HG02938 (cell line): ENCODE data around the gene OTUD7B.
A peak's percentile ranks its signal among the peaks of the same experiment; 100 is the strongest.

Experiments used
- ATAC-seq: cut with Tn5 transposase; IDR thresholded peaks from one replicate; pipeline ENCODE4 v1.9.1; 2021; ENCODE audit warnings: mild to moderate bottlenecking, moderate library complexity; ENCODE audit not compliant: unreplicated experiment

OTUD7B gene

DNA sequence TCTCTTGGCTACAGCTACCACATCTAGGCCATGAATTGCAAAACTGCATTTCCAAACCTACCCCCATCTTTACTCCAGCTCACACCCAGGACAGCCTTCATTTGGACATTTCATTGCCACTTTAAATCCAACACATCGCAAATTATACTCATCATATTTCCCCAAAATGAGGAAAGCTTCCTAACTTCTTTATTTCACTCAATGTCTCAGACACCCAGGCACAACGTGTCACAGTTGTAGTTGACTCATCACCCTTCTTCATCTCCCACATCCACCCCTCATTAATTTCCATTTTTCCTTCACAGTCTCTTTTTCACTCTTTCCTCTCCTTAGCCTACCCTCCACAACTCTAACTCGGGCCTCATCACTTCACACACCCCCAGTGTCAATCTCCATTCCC lies 6.7 kb downstream of the OTUD7B start:
- no peak for ATAC-seq

DNA sequence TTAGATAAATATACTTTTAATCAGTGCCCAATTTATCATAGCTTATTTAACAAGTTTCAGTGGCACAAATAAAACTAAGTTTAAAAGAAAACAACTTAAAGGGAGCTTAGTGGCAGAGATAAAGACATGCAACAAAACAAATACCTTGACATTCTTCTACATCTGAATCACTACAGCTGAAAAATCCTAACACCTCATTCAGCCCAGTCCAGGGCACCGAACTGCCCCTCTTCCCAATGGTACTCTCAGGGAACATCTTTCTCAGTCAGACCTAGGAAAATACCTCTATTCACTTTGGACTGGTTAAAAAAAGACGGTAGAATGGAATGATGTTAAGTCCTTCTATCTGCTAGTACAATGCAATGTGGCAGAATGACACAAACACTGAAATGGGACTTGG lies 8.3 kb downstream of the OTUD7B start:
- no peak for ATAC-seq

DNA sequence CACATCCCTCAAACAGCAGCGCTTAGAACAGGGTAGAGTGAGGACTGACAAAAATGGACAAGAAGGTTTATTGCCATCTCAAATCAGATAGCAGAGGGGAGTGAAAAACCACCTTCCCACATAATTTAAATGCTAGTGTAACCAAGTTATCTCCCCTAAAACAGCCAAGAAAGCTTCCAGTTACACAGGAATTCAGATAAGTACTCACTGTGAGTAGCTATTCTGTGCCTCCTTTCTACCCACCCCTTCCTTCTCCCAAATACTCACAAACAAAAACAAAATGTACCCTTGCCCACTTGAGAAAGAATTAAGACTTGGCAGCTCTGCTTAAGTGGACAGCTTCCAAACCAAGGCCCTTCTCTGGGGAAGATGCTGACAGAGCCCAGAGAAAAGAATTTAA lies 9.1 kb downstream of the OTUD7B start:
- no peak for ATAC-seq

DNA sequence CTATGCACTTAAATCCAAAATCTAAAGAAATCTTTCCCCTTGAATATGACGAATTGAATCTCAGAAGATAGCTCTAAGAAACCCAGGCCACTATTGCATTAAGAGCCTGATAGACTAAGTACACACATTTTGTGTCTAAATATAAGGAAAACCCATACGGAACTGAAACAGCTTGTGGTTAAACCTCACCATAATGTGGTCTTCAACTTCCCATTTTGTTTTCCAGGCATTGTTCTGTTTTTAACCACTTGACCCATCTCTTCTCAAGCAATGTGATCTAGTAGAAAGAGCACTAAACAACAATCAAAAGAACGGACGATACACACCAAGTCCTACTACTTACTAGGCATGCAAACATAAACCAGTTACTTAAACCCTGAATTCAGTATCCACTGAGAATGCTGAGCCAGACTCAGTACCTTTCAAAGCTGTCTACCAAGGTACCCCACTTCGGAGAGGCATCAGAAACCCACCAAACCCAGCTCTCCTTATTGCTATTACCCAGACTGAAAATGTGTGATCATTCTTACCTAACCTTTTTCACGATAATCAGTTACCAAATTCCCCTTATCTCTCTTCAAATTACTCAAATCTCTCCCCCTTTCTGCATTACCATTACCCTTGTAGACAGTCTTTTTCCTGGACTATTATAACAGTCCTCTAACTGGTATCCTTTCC lies 12.8 kb downstream of the OTUD7B start:
- ATAC-seq: peak; percentile 69

DNA sequence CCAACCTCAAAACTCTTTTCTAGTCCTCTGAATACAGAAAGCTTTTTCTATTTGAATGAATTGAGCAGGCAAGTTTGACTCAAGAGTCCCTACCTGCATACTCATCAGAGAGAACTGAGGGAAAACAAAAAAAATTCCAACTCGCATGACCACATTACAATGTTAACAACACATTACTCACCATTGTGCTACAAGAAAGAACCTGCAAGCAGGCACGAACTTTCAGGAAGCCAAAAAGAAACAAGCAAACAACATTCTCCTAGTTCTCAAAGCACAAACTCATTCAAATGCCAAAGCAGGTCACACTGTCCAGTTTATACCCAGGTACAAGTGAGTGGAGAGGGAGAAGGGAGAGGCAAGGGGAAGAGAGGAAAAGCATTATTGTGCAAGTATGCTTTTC lies 14.6 kb downstream of the OTUD7B start:
- no peak for ATAC-seq

DNA sequence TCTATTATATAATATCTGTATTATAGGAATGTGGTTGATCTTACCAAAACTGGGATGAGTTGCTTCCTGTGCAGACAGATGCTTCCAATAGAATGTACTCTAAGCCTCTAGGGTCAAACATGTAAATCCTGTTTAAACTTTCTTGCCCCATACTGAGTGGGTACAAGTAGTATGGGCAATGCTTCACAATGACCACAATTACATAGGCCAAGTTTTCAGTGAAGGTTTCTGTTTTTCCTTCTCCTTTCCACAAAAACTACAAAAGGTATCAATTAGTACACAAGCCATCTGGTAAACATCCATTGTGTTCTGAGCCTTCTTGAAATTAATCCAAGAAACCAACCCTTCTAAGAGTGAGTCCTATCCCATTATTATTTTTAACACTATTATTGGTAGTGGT lies 16.8 kb downstream of the OTUD7B start:
- ATAC-seq: no peak

DNA sequence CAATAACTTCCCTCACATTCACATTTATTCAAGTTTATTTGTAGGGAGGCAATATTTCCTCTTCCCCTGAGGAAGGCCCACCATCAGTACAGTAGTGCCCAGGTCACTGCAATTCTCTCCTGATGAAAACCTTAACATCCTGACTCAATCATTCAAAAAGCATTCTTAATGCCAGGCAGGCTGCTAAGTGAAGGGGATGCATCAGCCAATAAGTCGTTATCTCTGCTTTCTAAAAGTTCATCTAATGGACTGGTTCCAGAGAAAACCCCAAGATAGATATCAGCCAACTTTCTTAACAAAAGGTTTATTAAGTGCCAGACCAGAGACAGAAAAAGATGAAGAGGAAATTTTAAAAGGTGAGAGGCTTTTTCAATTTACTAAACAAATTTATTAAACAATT lies 17.3 kb downstream of the OTUD7B start:
- no peak for ATAC-seq

DNA sequence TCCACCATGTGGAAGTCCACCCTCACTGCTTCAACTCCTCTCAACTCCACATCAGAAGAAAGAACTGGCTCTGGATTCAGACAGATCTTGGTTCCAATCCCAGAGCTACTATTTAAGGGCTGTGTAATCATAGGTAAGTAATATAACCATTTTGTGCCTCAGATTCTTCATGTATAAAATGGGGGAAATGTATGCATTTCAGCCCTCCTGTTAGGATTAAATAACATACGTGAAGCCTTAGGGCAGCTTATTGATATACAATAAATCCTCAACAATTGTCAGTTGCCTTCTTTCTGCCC lies 23.3 kb downstream of the OTUD7B start:
- no peak for ATAC-seq

DNA sequence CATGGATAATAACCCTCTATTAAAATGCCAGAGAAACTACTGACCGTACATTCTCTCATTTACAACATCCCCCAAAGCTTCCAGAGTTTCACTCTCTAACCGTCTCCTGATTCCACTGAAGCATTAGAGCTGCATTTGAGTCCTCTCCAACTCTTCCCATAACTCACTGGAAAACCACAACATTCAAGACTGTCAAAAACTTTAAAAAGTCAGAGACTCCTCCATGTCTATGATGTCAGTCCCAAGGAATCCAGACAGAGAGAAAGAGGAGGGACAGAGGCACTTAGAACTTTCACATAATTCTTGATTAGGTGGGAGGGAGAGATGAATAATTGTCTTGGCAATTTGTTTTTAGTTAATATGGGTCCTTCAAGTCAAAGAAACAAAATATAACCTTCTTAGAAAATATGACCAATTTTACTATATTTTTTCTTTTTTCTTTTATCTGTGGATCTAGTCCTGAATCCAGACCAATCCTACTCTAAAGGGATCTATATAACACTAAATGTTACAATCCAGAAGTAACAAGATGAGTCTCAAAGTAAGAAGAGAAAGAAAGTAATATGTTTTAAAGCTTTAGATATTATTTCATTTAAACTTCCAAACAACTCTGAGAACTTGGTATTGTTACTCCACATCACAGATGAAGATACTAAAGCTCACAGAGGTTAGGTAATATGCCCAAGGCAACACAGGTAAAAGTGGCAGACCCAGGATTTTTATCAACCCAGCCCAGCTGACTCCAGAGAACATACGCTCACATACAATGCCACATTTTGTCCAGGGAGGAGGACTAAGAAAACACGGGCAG lies 23.8 kb downstream of the OTUD7B start:
- no peak for ATAC-seq

DNA sequence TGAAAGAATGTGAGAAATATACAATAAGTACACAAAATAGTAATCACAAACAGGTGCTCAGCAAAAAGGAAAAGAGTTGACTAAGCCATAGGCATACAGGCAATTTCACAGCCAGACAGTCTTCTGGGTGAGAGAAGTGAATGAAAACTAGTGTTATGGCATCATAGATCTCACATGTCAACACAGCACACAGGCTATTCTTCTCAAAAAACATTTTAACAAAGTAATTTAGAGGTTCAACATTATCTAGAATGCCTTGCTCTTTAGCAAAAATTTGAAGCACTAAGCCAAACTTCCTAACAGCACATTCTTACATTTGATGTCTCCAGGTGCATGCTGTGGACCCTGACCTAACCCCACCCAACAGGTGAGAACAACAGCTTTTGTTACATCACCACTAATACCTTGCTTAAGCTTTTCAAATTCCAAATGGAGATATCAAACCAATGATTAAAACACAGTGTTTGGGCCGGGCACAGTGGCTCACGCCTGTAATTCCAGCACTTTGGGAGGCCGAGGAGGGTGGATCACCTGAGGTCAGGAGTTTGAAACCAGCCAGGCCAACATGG lies 30.5 kb downstream of the OTUD7B start:
- ATAC-seq: no peak

DNA sequence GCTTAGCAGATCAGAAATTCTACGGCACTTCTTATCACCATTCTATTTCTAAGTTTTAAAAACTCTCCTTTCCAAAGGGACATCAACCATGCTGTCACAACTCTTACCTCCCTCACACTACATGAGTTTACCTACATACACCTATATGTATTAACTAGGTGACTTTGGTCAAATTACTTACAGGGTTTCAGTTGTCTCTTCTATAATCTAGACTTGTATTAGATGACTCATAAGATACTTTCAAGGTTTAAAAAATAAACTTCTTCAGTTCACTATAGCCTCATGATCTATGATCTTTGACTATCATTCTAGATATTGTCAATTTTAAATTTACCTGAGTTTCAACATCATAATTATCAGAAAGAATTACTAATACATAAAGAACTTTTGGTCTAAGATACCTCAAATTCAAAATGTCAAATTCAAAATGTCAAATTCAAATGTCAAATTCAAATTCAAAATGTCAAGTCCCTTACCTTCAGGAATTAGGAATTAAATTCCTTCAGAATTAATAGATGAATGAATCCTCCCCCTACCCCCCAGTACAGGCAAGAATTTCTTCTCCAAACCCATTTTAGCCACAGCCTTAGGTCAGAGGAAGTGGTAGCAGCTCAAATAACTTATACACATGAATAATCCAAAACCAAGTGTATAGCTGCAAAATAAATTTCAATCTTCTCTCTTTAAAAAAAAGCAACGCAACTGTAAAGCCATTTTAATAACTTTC lies 31.1 kb downstream of the OTUD7B start:
- ATAC-seq: no peak

DNA sequence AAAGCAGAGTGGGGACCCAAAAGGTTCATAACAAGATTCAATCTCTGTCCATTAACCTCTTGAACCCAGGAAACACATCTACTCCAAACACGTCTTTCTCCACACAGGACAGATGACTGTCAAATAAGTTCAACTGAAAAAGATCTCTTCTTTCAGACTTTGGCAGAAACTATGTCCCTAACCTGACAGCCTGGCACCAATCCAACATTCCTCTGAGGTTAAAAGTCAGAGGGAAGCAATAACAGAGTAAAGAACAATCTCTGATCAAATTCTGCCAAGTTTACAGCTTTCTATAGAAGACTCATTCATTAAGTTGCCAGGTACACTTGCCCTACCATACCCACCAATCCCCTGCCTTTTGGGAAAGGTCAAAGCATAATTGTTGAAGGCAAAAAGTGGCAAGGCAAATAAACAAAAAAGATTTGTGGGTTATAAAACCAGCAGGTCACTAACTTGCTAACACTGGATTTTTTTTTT lies 31.9 kb downstream of the OTUD7B start:
- ATAC-seq: no peak

DNA sequence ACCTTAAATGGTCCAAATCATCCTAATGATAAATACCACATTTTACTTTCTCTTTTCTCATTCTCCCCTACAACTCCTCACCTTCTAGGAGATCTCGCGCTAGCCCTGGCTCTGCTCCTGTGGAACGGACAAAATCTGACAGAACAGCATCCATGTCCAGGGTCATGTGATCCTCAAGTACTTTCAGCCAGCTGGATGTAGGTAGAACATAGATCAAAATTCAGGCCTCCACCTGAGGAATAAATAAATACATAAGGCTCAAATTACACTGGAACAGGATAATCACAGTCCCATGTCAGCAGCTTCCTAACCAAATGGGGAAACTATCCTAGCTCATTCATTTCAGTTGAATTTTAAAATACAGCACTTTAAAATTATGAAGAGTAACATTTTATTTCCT lies 33.2 kb downstream of the OTUD7B start:
- no peak for ATAC-seq

DNA sequence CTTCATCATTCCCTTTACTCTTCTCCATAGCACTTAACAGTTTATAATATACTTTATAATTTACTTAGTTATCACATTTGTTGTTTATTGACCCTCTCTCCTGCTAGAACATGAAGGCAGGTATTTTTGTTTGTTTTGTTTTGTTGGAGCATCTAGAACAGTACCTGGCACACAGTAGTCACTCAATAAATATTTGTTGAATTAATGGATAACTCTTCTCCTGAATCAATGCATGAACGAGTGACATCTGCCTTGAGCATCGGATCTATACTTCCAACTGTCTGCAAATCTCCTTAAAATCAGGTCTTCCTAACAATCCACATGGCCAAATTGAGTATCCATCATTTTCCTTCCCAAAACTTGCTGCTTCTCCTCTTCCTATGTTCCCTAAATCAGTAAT lies 38.0 kb downstream of the OTUD7B start:
- ATAC-seq: no peak

DNA sequence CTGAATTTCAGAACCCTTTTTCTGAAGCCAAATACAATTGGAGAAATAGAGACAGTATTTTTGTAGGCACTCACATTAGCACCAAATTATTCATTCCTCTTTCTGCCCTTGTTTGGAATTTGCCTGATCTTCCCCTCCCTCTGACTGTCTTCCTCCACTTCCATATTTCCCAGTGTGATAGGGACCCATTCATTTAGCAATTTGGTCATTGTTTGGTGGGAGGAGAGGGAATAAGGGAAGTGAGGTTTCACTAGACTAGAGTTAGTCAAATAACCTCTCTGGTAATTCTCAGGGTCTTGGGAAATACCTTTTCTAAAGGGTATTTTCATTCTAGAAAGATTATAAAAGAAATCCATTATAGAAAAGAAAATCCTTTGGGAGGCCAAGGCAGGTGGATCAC lies 42.9 kb downstream of the OTUD7B start:
- no peak for ATAC-seq

DNA sequence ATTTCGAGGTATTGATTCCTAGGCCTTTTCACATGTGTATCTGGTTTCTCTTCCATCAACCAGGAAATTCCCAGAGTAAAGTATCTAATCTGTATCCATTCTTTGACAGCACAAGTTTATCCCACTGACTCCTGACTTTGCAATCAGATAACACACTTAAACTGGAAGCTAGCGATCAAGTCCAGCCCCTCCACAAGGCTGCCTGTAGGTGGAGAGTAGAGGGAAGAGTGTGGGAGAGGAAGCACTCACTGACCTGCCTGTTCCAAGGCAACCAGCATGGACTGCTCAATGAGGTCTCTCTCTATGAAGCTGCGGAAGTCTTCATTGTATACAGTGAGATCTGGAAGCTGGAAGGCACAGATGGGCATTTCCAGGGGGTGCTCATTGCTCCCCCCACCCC lies 43.5 kb downstream of the OTUD7B start:
- no peak for ATAC-seq

DNA sequence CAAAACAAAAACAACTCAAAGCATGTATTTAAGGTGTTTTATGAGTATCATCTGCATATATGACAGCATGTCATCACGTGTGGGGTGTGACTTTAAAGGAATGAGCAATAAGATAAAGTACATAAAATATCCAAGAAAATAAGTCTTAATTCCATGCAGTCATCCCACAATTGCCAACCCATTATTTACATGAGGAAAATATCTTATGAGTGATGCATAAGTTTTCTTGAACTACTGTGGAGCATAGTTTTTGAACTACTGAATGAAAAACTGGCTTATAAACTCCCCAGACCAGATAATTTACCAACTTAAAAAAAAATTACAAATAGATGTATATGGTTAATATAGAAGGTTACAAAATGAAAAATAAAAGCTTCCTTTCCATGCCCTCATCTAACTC lies 44.1 kb downstream of the OTUD7B start:
- ATAC-seq: no peak

DNA sequence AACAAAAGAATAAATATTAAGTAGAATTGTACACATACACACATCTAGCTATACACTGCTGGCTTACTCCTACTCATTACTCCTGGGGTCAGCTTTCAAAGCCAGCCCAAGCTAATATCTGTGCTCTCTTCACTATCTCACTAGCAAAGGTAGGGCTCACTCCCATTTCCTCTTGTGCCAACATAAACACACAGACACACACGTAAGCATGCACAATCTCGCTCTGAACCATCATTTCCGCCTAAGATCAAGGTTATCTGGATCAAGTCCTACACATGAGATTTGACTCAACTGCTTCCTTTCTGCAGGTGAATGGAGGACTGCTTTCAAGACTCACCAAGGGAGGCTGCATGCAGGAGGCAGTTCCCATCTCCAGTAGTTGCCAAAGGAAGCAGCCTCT lies 45.1 kb downstream of the OTUD7B start:
- ATAC-seq: no peak

DNA sequence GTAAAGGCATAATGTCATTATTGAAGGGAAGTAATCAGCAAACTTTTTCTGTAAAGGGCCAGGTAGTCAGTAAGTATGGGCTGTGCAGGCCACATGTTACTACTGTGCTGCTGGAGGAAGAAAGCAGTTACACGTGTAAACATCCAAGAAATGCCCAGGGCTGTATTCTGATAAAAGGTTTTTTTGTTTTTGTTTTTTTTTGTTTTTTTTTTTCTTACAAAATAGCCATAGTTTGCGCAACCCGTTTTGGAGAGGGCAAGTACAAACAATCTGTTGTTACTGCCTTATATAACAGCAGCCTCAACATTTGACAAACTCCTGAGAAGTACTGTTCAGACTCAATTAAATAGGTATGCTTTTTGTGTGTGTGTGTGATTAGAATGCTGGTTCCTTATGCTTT lies 47.2 kb downstream of the OTUD7B start:
- no peak for ATAC-seq

DNA sequence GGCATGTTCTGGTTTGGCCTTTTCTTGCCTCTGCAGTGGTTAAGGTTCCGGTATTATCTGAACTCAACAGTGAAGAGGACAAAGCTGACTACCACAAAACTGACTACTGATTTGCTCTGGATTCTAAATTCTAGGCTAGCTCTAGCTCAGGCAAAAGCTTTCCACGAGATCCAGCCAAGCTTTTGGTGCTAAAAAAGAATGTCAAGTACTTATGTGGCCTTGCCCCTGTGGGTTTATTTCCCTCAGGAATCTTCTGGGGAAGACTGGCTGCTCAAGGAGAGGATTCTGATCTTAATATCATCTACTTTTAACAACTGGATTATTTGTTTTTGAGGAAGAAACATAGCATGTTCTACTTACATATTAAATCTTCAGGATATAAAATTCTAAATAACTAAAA lies 47.8 kb downstream of the OTUD7B start:
- ATAC-seq: no peak

DNA sequence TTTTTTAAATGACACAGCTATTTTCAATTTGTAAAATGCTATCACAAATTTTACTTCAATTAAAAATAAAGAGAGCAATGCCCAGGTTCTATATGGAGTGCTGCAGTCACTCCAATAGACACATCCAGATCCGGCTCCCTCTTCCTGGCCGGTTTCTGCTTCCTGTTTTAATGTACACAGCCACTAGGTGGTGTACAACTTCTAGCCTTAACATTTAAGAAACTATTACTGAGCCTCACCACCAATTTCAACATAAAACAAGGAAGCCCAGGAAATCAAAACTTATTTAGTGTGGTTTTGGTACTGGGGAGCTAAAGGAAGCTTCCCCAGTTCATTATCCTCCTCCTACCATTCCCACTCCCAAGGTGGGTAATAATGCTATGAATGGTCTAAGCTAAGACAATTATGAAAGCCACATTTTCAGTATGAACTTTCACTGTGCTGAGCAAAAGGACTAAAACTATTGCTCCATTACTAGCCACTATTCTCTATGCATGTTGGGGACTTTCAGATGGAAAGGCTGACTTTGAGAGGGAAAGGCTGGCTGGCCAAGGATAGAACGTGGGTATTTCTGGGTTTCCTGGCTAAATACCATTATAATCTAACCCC lies 48.4 kb downstream of the OTUD7B start:
- no peak for ATAC-seq
